Adrenal gland (tissue), 5 donors: ENCODE data around the gene MOB1B.

ENCODE experiments used
- CTCF ChIP-seq, 6 experiments: fragments of 450-650 bp in 4 of 6; fragments of 200-600 bp in 2 of 6; sonication (generic) in 1 of 6; IDR thresholded peaks; 1 replicate in 5 of 6; 2 replicates in 1 of 6; pipeline versions ENCODE4 v1.5.1 to v1.8.0; 2016 to 2021; ENCODE audit warnings: antibody characterized with exemption in 6 of 6, mild to moderate bottlenecking in 2 of 6, moderate library complexity in 1 of 6
- POLR2A ChIP-seq, 2 donors: fragments of 450-650 bp; IDR thresholded peaks; one replicate each; pipeline ENCODE4 v1.6.1; 2017; ENCODE audit warnings: antibody characterized with exemption in 2 of 2, mild to moderate bottlenecking in 2 of 2, moderate library complexity in 1 of 2
- donor health status: DM: no; HTN: no; CAD: no.

- TF ChIP-seq POLR2A (IDR thresholded peaks at IDR 0.05) (no peak), CTCF (IDR thresholded peaks at IDR 0.05) (no peak)
Measured at GRCh38 chr4:70877556-70877955, 24.6 kb upstream of the MOB1B start.
